ENCODE data around the gene MCUR1.
"Not testable (repeated sequence)": the region's sequence is repeated elsewhere in the genome, so short reads cannot be mapped to it uniquely, and the experiment has no call there.

MCUR1 gene

GRCh38 chr6:13827032-13827431 is 12.7 kb upstream of the MCUR1 start:
- DNase-seq: no peak

DNA sequence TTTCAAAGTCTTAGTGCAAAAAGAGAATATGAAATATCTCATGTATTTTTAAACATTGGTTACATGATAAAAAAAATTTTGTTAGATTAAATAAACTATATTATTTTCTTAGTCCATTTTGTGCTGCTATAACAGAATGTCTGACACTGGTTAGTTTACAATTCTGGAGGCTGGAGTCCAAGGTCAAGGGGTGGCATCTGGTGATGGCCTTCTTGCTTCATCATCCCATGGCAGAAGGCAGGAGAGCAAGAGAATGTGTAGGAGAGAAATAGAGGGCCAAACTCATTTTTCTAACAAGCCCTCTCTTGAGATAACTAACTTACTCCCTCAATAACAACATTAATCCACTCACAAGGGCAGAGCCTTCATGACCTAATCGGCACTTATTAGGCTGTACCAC is 11.5 kb upstream of the MCUR1 start:
- no peak for DNase-seq

DNA sequence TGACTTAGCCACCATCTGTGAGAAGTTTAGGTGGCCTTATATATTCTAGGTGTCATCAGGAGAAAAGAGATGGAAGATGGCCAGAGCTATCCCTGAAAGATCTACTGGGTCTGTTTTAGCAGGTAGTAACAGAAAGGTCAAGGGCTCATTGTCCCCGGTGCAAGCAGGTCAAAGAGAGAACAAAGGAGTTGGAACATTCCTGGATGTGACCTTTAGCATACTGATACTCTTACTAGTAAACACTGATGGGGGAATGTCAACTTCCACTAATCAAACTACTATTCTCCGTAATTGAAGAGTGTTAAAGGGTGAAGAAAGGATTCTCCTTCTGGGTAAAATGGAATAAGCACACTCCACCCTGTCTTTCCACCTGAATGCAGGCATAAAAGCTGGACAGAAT is 4.0 kb upstream of the MCUR1 start:
- no peak for DNase-seq

- DNase-seq: no peak
Observed at GRCh38 chr6:13814938-13815575, 700 bp upstream of the MCUR1 start.

DNA sequence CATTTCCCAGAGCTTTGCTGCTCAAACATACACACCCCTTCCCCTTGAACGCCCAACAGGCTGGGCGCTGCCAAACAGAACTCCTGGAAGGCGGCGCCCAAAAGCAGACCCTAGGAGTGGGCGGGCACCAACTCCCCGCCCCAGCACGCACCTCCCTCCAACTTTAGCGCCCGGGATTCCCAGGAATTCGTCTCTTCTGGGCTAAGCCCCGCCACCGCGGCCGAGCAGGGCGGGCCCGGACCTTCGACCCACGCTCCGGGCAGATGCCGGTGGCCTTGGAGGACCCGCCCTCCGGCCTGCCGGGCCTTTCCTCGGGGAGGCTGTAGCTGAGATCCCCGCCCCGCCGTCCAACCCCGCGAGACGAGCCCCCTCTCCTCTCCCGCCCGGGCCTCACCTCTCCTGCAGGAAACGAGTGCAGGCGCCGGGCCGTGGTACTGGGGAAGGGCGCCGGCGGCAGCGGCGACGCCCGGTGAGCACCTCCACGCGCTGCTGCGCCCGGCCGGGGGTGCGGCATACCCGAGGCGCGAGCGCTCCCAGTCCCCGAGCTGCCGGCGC is 659 bp downstream of the MCUR1 start:
- DNase-seq: no peak

DNA sequence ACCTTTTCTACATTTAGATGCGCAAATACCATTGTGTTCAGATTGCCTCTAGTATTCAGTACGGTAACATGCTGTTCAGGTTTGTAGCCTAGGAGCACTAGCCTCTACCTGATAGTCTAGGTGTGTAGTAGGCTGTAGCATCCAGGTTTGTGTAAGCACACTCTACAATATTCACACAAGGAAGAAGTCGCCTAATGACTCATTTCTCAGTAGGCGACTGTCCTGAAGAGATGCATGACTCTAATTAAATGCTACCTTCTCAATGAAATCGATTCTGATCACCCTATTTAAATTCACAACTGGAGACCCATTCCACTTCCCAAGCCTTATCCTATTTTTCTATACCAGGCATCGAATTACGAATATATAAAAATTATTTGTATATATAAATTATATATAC is 1.3 kb downstream of the MCUR1 start:
- DNase-seq: no peak

DNA sequence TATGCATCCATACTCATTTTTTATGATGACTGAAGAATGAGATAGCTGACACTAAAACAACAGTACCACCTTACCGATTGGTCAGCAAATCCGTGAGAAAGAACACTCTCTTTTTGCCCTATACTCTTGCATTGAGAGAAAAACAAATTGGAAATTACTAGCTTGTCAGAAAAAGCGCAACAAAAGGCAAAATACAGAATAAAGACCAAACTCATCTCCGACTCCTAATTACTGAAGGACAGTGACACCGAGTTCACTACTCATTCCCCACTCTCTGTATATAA is 2.1 kb downstream of the MCUR1 start:
- no peak for DNase-seq

DNA sequence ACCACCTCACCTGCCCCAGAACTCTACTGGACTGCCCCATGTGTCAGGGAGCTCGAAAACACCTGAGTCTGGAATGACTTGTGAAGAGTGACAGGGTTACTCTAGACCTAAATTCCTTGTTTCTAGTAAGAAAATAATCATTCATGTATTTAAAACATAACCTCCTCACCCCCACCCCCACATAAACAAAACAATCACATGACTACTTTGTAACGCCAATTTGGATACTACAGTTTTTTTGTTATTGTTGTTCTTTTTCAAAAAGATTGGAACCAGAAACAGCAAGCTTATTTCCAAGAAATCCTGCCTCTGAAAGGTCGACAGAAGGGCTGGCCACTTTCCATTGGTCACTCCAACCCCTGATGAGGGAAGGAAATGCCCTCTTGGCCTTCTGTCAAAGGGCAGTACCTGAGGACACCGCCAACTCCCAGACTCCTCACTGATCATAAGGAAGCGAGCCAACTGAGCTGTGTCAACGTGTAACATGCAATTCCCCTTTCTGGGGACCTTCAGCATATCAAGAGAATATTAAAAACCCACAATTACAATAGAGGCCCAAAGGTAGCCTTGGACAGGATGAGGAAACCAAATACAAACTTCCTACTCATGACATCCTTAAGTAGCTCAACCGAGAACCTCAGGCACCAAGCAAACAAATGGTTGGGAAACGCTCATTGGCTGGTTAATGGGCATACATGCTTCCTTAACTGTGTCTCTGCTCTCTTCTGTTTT is 2.6 kb downstream of the MCUR1 start:
- no peak for DNase-seq

DNA sequence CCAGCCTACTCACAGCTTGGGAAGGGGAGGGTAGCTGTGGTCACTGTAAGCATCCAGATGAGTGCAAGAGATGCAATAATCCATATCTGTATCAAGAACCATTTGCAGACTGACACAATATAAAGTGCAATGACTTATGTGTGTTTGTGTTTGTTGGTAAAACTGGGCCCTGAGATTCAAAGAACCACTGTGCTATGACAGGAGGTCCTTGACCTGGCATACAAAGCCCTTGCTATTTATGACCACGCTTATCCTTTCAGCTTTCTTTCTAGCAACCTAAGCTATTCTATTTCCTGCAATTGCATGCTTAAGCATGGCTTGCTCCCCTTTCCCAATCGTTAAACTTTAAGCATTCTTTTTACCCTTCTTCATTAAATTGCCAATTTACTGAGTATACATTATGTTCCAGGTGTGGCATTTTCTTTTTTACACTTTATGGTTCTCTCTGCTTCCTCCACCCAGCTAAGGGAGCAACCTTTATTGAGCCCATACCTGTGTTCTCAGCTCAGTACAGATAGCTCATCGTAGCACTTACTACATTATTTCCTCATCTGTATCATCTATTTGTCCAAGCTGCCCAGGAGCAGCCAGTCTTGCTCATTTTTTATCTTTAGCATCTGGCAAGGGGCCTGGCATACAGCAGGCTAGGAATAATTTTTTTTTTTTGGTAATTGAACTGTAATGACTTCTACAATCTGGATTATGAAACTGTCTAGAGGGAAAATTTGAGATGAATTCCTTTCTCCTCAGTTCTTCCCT is 3.5 kb downstream of the MCUR1 start:
- DNase-seq: no peak

DNA sequence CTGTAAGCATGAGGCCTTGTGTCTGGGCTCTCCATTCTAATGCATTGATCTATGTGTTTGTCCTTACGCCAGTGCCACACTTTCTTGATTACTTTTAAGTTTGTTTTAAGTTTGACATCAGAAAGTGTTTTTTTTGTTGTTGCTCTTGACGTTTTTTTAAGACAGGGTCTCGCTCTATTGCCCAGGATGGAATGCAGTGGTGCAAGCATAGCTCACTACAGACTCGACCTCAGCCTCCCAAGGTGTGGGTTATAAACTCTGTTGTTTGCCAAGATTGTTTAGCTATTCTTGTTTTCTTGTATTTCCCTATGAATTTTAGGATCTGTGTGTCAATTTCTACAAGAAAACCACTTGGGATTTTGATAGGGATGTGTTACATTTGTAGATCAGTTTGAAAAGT is 5.6 kb downstream of the MCUR1 start:
- no peak for DNase-seq

DNA sequence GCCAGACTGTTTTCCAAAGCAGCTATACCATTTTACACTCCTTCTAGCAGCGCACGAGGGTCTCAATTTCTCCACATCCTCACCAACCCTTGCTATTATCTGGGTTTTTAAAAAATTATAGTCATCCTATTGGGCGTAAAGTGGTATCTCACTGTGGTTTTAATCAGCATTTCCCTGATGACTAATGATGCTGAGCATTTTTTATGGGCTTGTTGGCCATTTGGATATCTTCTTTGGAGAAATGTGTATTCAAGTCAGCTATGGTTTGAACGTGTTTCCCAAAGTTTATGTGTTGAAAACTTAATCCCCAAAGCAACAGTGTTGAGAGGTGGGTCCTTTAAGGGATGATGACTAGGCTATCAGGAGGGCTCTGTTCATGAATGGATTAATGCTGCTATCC is 6.7 kb downstream of the MCUR1 start:
- DNase-seq: no peak

- no peak for DNase-seq
Observed at GRCh38 chr6:13803581-13803980, 10.8 kb downstream of the MCUR1 start.

DNA sequence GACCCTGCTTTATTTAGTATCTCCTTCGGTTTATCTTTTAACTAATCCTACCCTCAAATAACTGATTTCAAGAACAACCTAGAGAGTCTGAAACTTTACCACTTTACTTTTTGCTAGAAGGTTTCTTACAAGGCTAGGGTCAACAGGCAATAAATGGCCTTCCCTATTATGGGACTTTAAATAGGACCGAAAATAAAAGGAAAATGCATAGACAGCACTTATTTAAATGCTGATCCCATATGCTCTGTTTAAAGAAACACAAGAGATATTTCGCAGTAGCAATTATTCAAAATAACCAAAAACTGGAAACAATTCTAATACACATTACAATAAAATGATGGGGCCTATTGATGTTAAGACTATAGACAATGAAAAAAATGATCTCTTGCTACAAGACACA is 13.7 kb downstream of the MCUR1 start:
- no peak for DNase-seq

DNA sequence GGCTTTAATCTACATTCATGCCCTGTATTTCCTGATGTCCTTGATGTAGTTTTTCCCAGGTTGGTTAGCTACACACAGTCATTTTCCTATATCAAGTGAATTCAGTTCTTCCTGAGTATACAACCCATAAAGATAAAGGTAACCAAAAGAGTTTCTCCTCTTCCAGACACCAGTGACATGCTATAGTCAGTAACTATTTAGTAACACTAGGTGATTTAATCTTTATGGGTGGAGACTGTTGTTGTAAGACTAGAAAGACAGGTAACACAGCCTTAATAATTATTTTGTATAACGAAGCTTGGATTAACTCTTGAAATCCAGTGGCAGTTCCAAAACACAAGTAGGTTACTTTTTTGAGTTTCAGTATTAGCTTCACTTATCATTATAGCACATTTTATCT is 17.6 kb downstream of the MCUR1 start:
- DNase-seq: no peak

GRCh38 chr6:13795041-13795750 is 19.2 kb downstream of the MCUR1 start:
- peak; percentile 91 to 93 for DNase-seq

DNA sequence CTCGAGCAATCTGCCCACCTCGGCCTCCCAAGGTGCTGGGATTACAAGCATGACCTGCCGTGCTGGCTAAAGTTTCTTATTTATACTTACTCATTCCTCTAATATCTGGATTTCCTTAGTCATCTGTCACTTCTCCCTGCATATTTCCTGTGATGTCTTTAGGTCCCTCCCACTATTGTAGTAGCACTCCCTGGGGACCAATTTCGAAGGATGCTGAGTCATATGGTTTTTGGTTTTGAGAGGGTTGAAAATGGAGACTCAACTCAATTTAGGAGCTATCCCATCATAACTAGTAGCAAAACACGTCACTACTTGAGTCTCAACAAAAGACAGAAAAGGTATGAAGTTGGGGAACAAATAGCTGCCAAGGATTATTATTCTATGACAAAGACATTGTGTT is 20.2 kb downstream of the MCUR1 start:
- peak; percentile 24 to 27 for DNase-seq

DNA sequence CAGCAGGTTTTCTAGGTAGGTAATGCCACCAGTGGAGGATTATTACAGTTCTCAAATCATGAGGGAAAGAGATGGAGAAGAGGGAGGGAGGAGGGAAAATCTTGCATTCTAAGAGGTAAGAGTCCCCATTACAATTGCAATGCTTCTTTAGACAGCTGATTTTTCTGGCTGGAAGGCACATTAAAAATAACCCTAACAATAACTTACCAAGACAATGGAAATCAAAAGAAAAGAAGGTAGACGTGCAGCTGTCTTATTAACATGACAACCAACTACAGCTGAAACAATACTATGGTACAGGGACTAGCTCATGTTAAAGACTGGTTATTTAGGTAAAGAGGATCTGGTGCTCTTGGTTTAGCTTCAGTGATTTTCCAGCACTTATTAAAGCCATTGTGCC is 24.6 kb downstream of the MCUR1 start:
- DNase-seq: no peak

DNA sequence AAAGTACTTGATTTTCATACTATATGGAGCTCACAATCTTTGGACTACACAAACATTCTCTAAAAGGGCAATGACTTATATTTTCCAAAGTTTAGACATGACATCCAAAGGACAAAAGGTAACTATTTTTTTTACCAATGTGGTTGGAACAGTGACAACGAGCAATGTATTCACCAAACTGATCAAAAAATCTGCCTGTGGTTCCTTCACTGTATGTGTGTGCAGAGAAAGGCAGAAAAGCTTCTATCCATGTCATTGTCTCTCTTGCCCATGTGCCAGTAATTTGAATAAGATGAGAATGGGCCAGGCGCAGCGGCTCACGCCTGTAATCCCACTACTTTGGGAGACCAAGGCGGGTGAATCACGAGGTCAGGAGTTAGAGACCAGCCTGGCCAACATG is 25.5 kb downstream of the MCUR1 start:
- peak in 1 of 2 experiments; percentile 38 for DNase-seq

DNA sequence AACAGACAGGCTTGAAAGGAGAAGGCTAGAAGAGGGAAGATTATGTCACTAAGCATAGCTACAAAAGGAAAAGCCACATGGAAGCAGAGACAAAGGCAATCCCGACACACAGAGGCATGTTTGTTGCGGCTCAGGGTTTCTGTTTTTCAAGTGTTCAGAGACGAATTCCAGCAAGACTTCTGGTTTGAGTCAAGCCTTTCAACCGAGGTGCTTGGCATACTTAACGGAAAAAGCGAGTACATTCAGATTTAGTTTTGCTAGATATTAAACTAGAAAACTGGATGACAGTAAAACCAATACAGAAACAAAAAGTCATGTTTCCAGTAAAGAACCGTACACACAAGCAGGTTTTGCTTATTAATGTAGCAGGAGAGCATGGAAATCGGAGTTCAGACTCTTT is 27.2 kb downstream of the MCUR1 start:
- DNase-seq: peak; percentile 41 to 46

GRCh38 chr6:13780162-13780561 is 34.2 kb downstream of the MCUR1 start:
- DNase-seq: not testable (repeated sequence)

DNA sequence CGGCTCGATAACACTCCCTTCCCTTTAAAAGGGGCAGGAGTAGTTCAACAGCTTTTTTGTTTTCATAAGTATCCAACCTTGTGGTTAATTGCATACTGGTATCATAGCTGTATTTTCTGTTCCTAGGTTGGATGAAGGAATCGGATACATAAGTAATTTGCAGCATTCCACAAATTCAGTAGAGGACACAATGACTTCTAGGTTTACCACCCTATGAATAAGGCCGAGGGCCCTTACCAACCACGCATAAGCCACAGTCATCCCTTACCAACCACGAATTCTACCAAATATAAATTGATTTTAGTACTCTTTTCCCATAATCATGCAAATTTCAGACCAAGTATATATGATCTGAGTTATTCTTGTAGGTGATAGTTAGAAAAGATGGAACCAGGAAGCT is 36.3 kb downstream of the MCUR1 start:
- no peak for DNase-seq

DNA sequence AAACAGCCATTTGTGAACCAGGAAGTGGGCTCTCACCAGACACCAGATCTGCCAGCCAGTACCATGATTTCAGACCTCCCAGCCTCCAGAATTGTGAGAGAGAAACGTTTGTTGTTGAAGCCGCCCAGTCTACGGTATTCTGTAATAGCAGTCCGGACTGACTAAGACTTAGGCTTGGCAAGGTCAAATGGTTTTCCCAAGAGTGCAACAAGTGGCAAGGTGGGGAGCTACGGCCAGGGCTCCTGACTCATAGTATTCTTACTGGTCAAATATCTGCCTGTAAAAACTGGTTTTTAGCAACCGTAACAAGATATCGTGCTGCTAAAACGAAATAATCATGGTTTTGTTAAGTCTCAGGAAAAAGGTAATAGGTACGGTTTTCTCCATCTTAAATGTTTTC is 37.8 kb downstream of the MCUR1 start:
- no peak for DNase-seq

DNA sequence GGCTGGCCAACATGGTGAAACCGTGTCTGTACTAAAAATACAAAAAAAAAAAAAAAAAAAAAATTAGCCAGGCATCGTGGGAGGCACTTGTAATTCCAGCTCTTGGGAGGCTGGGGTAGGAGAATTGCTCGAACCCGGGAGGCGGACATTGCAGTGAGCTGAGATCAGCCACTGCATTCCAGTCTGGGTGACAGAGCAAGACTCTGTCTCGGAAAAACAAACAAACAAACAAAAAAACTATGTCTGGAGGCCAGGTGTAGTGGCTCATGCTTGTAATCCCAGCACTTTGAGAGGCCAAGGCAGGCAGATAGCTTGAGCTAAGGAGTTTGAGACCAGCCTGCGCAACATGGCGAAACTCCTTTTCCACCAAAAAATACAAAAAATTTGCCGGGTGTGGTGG is 38.9 kb downstream of the MCUR1 start:
- not testable (repeated sequence) for DNase-seq

Measured in activated T-cell treated with anti-CD3 and anti-CD28 coated beads, Interleukin-2, amount 50 U/mL, for 48 hours (primary cell).